Stimulated activated CD8-positive, alpha-beta memory T cell treated with anti-CD3 and anti-CD28 coated beads, Interleukin-7, amount 100 ng/mL, for 1 hour (primary cell): ENCODE data around the gene ST6GALNAC3.

ENCODE experiments used
- DNase-seq, 2 donors: peaks; one replicate each; pipeline ENCODE4 v3.0.0-alpha.2; 2020; ENCODE audit warnings: low read depth in 2 of 2

ST6GALNAC3 gene

GRCh38 chr1:76247261-76247852, 172.8 kb downstream of the ST6GALNAC3 start:
- DNase-seq: no peak

DNA sequence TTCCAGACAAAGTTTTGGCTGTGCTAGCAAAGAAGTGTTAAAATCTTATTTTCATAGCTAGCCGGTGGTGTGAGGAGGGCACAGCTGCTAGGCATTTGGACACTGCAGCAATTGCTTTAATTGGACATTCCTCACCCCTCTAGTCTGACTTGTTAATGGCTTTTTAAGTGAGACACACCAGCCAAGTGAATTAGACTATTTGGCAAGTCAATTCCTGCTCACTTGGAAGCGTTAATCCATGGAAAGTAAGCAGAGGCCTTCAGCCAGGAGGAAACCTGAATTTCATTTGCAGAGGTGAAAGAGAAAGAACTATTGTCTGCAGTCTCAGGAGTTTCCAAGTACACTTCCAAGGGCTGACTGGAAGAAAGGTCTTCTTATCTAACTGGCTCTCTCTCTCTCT, 175.7 kb downstream of the ST6GALNAC3 start:
- no peak for DNase-seq

GRCh38 chr1:76252431-76252830, 177.9 kb downstream of the ST6GALNAC3 start:
- no peak for DNase-seq

DNA sequence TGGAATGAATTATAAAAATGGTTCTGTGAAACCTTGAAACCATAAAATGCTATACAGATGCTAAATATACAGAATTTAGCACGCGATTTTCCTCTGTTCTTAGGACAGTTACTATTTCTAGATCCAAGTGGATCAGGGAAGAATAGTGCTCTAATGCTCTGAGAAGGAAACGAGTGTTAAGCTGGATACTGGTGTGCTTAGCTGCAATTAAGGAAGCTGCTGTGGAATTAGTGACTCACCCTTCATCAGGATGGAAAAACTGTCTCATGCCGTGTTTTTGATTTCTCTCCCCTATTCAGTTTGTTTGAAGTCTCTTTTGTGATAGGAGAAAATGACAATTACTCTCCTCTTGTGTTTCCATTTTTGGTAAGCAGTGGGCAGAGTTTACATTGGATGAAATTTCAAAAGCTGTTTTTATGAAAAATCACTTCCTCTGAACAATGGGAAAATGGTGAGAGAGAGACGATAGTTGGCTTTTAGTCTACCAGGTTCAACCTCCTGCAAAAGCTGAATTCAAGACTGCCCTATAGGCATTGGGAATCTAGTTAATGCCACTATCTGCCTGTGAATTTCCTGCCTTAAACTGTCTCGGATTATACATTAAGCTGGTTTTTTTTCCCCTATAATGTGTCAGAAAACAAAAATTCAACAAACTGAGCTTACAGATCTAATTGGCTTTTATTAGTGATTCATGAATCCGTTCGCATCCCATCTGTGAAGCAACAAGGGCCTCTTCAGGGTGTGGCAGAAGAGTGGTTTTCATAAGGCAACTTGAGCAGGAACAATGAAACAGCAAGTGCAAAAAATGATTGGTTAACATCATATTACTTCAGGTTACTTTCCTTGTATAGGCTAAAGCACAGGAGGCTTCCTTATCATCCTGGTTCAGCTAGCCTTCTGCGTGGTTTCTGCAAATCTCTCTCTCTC, 179.8 kb downstream of the ST6GALNAC3 start:
- DNase-seq: no peak

GRCh38 chr1:76256289-76257223, 182.0 kb downstream of the ST6GALNAC3 start:
- no peak for DNase-seq

GRCh38 chr1:76257823-76258222, 183.3 kb downstream of the ST6GALNAC3 start:
- DNase-seq: no peak

- no peak for DNase-seq
Measured at GRCh38 chr1:76259270-76259669, 184.7 kb downstream of the ST6GALNAC3 start.

- DNase-seq: no peak
Measured at GRCh38 chr1:76260279-76260678, 185.7 kb downstream of the ST6GALNAC3 start.

GRCh38 chr1:76262601-76263000, 188.1 kb downstream of the ST6GALNAC3 start:
- DNase-seq: no peak

GRCh38 chr1:76264642-76265041, 190.1 kb downstream of the ST6GALNAC3 start:
- no peak for DNase-seq

DNA sequence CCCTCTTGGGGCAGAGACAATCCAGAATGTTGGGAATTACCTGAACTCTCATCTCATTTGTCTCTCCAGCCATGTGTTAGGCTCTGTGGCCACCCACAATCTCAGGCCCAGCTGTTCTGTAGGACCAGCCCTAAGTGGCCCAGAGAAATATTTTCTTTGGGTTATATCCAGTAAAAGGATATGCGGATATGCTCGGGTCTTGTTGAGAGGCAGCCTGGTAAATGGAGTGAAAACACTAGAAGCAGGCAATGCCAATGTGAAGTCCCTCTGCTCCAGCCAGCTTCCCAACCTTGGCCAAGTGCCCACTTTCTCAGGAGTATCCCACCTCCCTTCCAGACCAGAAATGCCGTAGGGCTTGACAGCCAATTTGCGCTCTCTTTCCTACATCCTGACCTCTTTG, 192.2 kb downstream of the ST6GALNAC3 start:
- no peak for DNase-seq

GRCh38 chr1:76267631-76268030, 193.1 kb downstream of the ST6GALNAC3 start:
- no peak for DNase-seq

DNA sequence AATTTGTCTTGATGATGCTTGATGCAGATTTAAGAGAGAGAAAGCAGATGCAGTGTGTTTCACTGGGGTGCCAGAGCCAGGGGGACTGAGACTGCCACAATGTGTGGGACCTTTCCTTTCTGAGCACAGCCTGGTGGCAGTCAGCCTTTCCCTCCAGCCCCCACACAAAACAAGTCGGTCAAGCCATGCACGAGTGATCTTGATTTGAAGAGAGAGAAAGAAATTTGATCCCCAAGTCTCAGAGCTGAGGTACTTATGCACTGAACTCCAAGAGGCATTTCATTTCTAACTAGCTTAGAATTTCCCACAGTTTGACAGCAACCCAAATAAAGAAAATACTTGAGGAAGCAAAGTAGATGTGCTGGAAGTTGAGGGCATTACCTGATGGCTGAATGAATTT, 193.8 kb downstream of the ST6GALNAC3 start:
- no peak for DNase-seq

DNA sequence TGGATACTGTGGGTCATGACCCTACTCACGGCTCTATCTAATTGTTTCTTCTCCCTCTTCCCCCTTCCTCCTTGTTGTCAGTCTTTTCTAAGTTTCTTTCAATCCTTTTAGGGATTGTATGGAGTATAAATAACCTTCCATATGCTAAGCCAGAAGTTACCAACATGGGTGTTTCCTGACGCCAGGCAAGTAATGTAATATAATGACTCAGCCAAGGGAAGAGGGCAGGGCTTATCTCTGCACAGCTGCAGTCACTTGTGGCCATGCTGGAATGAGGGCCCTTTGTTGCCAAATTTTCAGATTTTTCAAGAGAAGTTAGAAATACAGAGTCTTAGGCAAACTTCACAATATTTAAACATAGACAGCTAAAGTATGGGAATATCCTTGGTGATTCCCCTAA, 194.6 kb downstream of the ST6GALNAC3 start:
- no peak for DNase-seq

DNA sequence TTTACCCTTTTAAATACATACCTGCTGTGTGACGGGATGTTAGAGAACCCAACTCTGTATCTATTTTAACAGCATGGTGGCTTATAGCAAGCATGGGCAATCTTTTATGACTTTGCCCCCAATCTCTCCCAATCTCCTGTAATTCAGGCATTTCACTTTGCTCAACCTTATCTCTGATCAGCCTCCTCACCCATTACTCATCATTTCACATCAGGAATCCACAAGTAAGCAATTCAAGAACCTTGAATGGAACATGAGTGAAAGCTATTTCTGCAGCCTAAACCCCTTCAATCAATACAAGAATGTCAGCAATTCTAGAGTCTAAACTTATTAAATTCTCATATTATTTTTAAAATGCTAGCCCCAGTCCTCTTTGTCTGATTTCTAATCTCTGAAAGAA, 199.8 kb downstream of the ST6GALNAC3 start:
- no peak for DNase-seq

DNA sequence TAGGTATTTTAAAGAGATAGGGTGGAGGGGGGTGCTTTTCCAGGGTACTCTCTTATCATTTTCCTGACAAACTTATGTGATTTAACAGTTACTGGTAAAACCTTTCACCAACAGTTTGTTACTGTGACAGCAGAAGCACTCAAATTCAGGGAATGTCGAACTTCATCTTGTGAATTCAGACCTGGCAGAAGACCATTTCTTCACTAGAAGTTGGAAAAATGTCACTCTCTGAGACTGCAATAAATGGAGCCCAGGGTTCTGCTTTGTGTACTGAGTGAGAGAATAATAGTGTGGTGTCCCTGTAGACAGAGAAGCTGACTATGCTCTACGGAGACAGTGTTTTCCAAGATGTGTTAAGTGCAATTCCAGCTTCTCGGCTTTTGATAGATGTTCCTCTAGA, 200.2 kb downstream of the ST6GALNAC3 start:
- no peak for DNase-seq

- no peak for DNase-seq
Measured at GRCh38 chr1:76278711-76279100, 204.2 kb downstream of the ST6GALNAC3 start.

DNA sequence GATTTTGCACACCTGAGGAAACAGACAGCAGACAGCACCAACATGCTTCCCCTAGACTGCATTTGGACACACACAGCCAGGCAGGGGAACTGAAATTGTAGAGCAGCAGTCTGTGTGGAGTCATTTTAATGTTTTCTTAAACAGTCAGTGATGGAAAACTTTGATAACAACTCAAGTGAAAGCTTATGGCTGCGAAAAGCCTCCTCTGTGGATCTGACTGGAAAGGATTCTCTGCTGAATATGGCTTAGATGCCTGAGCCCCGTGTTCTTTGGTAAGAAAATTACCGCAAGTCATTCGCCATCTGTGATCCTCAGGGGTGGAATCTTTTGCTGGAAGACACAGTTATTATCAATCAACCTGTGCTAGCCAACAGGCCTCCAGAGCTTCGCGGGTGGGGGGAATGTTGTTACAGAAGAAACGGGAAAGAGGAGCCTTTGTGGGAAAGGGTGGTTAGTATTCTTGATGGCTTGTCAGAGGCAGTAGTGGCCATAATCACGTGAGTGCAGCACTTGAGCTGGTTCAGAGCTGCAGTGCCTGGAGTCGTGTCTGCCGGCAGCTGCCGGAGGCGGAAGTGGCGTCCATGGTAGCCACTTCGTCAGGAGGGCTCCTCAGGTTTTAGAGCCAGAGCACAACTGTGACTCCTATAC, 204.7 kb downstream of the ST6GALNAC3 start:
- DNase-seq: no peak

DNA sequence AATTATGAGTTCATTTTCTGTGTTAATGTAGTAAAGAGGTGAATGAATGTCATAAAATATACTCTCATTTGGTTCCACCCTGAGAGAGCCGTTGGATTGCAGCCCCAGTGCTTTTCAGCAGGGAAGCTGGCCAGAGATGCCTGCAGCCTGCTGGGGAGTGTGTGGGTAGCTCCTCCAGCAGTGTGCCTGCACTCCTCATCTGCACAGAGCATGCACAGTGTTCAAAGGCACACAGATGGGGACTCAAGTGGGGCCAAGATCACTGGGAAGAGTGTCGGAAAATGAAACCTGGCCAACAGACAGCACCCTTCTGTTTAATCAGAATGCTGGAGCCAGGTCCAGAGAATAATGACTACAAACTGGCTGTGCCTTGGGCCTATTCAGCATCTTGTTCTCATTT, 206.8 kb downstream of the ST6GALNAC3 start:
- DNase-seq: no peak

DNA sequence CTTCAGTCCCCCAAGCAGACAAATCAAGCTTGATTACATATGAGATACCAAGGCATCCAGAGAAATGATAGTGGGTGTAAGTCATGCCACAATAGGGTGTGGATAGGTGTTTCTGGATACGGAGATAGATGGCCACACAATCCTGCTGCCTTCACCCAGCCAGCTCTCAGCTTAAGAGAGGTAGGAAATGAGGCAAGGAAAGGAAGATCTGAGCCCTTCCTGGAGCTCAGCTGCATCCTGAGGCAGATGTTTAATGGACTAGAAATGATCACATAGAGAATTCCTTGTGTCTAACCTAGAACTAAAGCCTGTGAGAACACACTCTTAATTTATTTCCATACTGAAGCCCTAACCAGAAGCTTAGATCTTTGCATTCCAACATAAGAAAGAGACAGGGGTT, 210.3 kb downstream of the ST6GALNAC3 start:
- no peak for DNase-seq

DNA sequence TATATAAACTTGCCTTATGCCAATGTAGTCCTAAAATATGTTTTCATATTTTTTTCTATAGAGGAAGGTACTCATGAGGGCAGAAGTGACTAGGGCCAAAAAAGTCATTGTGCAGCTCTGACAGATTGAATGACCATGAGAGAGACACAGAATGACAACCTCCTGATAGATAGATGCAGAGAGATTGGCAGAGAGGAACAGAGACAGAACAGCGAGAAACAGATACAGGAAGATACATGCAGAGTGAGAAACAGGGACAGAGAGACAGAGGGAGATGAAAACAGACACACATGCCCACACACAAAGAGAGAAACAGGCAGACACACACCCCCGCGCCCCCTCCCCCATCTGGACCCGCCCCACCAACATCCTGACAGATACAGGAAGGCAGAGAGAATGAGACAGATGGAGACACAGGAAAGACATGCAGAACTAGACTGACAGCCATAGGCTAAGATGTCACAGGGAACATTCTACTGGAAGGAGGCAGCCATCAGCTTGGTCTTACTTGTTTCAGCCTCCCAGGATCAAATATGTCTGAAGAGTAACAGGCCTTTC, 211.1 kb downstream of the ST6GALNAC3 start:
- no peak for DNase-seq
